ENCODE measurements around the gene DOCK4.
"Not testable (repeated sequence)": the region's sequence is repeated elsewhere in the genome, so short reads cannot be mapped to it uniquely, and the experiment has no call there.

DOCK4 gene

DNA sequence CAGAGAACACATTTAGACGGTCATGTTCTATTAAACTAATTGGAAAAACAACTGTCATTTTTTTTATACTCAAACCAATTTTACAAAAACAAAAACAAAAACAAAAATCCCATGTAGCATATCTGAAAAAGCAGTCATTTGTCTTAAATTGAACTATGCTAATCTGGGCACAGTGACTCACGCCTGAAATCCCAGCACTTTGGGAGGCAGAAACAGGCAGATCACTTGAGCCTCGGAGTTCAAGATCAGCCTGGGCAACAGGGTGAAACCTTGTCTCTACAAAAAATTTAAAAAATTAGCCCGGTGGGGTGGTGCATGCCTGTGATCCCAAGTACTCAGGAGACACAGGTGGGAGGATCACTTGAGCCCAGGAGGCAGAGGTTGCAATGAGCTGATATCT is 253.4 kb downstream of the DOCK4 start:
- DNase-seq (ENCODE audit: low read depth): no peak

- DNase-seq (ENCODE audit: low read depth): no peak
These were observed 255.1 kb downstream of the DOCK4 start for GRCh38 chr7:111951052-111951451.

DNA sequence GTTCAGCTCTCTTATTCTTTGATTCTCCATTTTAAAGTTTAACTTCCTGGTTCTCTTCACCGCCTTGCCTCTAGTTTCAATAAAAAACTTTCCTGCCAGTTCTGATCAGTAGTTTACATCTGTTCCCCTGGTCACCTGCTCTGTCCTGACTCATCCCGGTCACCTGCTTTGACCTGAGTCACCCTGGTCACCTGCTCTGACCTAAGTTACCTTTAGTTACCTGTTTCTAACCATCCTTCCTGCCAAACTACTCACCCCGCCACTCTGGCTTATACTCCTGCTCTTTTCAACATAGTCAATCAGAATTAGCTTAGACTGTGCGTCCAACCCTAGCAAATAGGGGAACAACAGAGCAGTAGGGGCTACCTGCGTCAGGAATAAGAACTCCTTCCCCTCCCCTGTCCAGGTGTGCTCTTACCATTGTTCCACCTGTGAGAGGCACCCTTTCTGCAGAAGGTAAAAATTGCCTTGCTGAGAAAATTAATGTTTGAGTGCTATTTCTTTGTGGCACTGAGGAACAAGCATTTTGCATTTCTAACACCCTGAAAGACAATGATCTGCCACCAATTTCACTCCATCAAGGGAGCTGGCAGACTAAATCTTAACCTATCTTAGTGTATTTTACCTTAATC is 263.6 kb downstream of the DOCK4 start:
- DNase-seq (ENCODE audit: low read depth): no peak

DNA sequence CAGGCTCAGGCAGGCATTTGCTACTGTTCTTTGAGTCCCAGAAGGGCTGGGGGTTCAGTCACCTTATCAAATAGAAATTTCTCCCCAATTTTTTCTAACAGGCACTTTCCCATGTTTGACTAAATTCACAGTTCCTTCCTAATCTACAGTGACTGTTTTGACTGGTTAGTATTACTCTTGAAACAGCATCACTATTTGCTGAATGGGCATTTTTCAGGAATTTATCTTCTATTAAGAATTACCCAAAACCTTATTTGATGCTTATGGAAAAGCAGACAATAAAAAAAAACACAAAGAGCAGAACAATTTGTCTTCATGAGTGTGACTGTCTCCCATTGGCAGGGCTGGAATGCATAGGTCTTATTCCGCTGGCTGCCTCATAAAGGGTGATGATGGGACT is 269.0 kb downstream of the DOCK4 start:
- DNase-seq (ENCODE audit: low read depth): no peak

DNA sequence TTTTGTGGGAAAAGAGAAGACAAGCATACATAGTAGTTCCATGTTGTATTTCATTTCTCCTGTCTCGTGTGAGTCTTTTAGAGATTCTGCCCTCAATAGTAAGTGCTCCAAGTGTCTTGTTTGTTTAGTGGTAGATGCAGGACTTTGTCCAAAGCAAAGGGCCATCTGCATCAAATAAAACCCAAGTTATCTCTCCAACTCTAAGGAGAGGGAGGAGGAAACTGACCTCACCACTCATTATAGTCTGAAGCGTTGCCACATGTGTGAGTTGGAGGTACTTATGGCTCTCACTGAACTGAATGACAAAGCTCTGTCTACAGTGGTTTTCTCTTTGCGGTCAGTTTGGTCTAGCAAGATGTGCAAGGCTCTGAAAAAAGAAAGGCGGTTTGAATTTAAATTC is 272.6 kb downstream of the DOCK4 start:
- DNase-seq (ENCODE audit: low read depth): no peak

GRCh38 chr7:111931958-111932357 is 274.2 kb downstream of the DOCK4 start:
- no peak for DNase-seq (ENCODE audit: low read depth)

DNA sequence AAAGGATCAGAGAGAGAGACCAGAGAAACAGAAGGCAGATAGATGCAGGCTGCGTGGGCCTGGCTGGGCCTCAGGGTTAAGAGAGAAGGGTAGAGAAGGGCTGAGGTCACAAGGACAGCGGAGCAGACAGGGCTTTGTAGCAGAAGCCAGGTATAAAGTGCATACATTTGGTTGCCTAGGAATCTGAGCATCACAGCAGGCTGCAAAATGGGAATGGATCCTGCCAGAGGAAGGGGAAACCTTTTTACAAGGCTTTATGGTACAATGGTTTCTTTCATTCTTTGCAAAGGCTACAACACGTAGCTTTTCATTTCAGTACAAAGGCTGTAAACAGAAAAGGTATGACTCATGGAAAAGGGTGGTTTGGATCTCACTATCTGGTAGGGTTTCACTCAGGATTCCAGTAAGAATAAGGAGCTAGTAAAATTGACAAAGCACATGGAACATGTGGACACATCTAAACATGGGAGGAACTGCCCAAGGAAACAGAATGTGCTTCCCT is 275.1 kb downstream of the DOCK4 start:
- no peak for DNase-seq (ENCODE audit: low read depth)

- DNase-seq (ENCODE audit: low read depth): no peak
These were observed 276.9 kb downstream of the DOCK4 start for GRCh38 chr7:111929264-111929663.

DNA sequence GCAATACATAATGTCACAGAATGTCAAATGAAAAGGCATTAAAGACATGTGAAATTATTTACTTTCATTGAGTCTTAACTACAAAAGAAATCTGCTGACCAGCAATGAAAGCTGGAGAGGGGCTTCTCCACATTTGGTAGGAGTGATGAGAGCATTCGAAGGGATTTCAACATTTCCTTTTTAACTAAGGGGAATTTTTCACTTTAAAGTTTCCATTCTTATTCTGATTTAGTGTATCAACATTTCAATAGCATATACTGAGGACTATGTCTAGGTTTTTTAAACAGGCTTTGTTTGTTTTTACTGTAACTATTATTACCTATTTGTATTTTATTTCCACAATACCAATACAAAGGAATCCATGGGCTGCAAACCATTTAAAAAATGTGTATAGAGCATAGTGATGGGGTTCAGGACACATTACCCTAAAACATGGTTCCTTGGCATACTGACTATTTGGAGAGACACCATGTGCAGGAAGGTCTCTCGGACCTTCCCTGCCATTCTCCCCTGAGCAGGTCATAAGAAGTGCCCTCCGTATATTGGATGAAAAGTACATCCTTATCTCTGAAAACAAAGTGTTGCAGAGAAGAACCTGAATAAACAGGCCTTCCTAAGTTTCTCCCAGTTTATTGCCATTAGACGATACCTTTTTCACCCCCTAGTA is 278.7 kb downstream of the DOCK4 start:
- DNase-seq (ENCODE audit: low read depth): no peak

DNA sequence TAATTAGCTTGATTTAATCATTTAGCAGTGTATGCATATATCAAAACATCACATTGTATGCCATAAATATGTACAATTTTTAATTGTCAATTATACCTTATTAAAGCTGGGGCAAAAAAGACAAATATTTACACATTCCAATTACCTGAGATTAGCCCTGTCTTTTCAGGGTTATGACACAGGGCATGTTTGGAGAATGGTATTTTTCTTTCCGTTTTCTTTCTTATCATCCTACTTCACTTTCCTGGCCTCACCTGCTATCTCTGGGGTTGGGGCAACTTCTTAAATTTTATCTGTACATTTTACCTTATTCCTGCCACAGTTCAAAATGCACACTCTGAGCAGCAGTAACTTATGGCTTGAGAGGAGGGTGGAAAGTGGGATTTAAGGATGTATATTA is 285.9 kb downstream of the DOCK4 start:
- no peak for DNase-seq (ENCODE audit: low read depth)

DNA sequence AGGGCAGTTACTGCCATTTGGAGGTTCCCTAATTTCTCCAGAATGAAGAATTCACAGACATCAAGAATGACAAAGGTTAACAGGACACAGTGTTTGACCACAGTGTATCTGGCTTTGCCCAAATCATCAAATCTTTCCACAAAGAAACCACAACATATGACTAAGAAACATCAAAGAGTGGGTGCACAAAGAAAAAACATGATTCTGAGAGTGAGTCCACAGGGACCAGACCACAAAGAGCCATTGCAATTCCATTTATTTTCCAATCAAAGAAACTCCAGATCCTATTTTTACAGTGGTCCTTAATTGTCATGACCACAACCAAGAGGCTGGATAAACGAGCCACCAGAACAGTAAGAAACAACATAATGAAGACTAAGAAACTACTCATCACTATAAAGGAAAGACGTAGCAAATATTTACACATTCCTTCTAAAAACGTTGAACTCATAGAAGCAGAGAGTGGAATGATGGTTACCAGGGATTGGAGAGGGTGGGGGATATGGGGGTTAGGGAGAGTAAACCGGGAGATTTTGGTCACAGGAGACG is 286.5 kb downstream of the DOCK4 start:
- DNase-seq (ENCODE audit: low read depth): no peak

DNA sequence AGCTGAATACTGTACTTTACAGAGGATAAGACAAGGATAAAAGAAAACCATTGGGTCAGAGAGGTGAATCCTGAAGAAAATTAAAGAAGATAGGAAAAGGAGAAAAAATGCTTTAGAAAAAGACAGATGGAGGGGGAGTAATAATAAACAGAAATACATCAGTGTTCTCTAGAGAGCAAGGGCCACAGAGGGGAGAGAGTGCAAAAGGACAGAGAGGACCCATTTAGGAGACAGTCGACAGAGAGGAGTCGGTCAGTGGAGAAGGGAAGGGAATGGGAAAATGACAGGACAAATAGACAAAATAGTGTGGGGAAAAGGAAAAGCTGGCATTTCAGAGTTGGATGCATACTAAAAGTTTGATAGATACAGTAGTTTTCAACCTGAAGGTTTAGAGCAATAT is 287.0 kb downstream of the DOCK4 start:
- no peak for DNase-seq (ENCODE audit: low read depth)

DNA sequence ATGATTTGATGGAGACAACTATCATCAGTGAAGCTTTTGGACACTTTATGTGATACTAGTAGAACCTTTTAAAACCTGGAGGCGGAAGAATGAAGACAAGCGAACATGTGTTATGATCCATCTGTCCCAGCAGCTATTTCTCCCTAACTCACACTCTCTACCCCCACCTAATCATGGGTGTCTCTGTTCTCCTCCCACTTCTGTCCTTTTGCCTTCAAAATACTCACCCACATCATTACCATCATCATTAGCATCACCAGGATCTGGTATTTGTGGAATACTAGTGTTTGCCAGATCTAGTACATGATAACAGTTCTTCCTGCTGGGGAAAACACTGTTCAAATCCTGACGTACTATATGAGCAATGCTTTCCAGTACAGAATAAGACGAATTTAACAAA is 287.7 kb downstream of the DOCK4 start:
- no peak for DNase-seq (ENCODE audit: low read depth)

- not testable (repeated sequence) for DNase-seq (ENCODE audit: low read depth)
These were observed 288.8 kb downstream of the DOCK4 start for GRCh38 chr7:111917404-111917803.

GRCh38 chr7:111914291-111914690 is 291.9 kb downstream of the DOCK4 start:
- no peak for DNase-seq (ENCODE audit: low read depth)

DNA sequence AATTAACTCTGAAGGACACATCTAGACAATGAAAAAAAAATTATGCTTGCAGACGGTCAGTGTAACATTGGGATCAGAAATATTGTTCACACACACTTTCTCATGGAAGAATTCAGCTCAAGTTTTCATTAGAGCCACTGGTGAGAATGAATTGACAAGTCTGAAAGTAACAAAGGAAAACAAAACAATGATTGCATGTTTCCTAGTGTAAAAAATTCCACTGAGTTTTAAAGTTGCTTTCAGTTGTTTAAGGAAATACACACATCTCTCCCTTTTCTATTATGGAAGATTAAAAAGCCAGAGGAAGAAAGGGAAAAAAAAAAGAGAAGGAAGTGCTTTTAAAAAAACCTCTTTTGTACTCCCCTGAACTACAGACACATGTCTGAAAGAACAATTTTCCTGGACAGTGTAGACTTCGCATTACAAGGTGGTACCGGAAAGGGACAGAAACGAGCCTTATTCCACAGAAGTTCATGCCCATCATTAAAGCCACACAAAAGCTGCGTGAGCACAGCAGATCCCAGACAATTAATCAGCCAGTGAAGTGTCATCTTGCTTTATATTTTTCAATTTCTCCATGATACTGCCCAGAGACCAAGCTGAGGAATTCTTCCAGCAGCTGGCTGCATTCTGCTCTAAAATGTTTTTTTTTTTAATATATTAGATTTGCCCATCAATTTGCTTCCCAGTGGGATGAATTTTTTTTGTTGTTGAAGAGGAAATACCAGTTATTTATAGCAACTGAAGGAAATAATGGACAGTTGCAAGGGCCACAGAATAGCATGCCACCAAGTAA is 294.8 kb downstream of the DOCK4 start:
- no peak for DNase-seq (ENCODE audit: low read depth)

DNA sequence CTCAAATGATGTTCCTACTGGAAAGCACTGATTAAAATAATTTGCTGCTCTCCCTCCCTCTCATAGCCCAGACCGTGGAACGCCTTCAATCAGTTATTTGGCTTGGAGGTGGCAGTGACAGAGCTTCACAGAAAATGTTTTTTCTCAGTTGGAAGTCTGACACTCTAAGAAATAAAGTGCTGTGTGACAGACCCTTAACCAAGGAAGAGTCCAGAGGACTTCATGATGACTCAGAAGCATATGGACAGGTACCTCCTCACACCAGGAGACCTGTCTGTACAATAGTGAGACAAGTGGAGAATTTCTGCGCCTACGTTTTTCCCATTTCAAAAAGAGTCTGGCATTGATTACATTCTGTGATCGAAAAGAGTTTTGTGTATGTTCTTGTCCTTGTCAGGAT is 295.5 kb downstream of the DOCK4 start:
- no peak for DNase-seq (ENCODE audit: low read depth)

DNA sequence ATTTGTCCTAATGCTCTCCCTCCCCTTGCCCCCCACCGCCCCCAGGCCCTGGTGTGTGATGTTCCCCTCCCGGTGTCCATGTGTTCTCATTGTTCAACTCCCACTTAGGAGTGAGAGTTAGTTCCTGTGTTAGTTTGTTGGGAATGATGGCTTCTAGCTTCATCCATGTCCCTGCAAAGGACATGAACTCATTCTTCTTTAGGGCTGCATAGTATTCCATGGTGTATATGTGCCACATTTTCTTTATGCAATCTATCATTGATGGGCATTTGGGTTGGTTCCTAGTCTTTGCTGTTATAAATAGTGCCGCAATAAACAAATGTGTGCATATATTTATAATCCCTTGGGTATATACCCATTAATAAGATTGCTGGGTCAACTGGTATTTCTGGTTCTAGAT is 297.5 kb downstream of the DOCK4 start:
- DNase-seq (ENCODE audit: low read depth): not testable (repeated sequence)

DNA sequence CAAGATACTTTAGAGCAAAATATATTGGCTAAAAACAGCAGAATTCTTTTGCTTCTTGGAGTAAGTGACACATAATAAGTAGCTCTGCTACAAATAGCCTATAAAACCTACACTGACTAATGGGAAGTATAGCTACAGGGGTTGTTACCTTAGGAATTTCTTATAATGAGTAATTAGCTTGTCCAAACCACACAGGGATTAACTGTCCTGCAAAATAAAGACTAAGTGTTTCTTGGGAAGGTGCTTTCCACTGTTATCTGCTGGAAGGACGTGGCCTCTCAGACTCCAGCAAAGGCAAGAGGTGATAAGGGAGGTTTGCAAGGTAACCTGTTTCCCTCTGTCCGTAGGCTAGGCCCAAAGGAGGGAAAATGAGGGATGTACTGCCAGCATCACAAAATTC is 302.4 kb downstream of the DOCK4 start:
- DNase-seq (ENCODE audit: low read depth): no peak

GRCh38 chr7:111903016-111903415 is 303.2 kb downstream of the DOCK4 start:
- no peak for DNase-seq (ENCODE audit: low read depth)

- no peak for DNase-seq (ENCODE audit: low read depth)
These were observed 305.9 kb downstream of the DOCK4 start for GRCh38 chr7:111900283-111900682.

GRCh38 chr7:111895049-111895448 is 311.1 kb downstream of the DOCK4 start:
- no peak for DNase-seq (ENCODE audit: low read depth)

DNA sequence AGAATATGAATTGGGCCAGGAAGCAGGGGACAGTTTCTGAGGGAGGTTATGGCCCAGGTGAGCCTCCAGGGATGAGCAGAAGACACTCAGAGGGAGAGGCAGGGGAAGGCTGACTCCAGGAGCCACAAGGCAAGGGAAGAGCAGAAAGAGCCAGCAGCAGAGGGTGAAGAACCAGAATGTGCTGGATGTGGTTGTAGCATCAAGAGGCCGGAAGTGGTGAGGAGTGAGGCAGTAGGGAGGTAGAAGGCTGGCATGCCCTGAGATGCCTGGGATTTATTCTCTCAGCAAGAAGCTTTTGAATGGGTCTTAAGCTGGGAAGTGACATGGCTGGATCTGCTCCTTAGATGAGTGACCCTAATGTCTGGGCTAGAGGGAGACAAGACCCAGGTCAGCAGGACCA is 311.7 kb downstream of the DOCK4 start:
- DNase-seq (ENCODE audit: low read depth): no peak
